Measurements from ENCODE around the gene NUB1.

NUB1 gene

GRCh38 chr7:151416112-151416940 lies 74.7 kb downstream of the NUB1 start:
- no peak overlapping the region for H3K4me3 ChIP-seq (ENCODE audit: low read depth, low read length)

DNA sequence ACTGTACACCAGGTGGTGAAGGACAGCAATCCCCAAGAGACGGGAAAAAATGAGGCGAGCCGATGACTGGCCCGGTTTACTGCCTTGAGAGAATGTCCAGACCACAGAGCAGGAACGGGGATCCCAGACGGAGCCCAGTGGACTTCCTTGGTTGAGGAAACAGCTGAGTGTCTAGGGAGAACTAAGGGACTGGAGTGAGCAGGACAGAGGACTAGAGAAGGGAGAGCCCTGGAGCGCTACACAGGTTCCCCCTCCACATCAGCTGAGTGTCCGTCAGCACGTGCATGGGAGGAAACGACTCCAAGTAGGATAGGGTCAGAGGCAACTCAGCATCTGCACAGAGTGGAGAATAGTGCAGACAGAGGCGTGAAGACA lies 75.3 kb downstream of the NUB1 start:
- H3K4me3 ChIP-seq (ENCODE audit: low read depth, low read length) = no peak overlapping the region

DNA sequence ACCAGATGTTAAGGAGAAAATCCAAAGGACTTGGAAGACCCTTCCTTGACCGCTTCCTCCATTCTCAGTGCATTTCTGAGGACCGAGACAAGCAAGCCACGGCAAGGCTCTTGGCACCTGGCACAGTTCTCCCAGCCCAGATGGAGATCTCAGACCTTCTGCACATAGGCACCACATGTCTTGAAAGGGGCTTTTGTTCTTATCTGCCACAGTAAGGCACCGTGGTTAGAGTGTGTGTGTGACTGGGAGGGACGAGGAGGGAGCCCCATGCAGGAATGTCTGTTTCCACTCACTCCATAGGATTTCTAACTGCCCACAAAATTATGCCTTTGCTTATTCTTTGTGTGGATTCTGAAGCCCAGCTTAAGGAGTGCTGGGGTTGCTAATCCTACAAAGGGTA lies 78.5 kb downstream of the NUB1 start:
- no peak overlapping the region for H3K4me3 ChIP-seq (ENCODE audit: low read depth, low read length)

GRCh38 chr7:151422212-151422611 lies 80.6 kb downstream of the NUB1 start:
- no peak overlapping the region for H3K4me3 ChIP-seq (ENCODE audit: low read depth, low read length)

GRCh38 chr7:151423226-151423625 lies 81.6 kb downstream of the NUB1 start:
- H3K4me3 ChIP-seq (ENCODE audit: low read depth, low read length) = no peak overlapping the region

DNA sequence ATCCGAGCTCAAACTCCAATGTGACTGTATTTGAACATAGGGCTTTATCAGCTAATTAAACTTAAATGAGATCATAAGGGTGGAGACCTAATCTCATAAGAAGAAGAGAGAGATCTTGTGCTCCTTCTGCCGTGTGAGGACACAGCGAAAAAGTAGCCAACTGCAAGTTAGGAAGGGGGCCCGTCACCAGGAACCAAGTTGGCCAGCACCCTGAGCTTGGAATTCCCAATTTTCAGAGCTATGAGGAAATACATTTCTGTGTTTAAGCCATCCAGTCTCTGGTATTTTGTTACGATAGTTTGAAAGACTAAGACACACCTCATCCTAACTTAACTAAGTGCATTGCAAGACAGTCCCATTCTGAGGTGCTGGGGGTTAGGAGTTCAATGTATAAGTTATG lies 82.3 kb downstream of the NUB1 start:
- no peak overlapping the region for H3K4me3 ChIP-seq (ENCODE audit: low read depth, low read length)

DNA sequence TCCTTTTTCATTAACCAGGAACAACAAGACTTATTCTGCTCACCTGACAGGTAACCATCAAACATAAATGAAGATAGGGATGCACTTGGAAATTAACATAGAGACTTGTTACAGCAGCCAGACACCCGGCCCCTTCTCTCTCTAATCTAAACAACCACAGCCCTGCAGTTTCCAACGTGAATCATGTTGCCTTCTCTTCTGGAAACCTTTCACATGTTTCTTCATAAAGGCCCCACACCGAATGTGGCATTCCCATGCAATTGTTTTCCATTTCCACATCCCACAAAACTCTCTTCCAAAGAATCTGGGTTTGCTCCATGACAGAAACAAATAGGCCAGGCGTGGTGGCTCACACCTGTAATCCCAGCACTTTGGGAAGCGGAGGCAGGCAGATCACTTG lies 83.2 kb downstream of the NUB1 start:
- H3K4me3 ChIP-seq (ENCODE audit: low read depth, low read length) = no peak overlapping the region

DNA sequence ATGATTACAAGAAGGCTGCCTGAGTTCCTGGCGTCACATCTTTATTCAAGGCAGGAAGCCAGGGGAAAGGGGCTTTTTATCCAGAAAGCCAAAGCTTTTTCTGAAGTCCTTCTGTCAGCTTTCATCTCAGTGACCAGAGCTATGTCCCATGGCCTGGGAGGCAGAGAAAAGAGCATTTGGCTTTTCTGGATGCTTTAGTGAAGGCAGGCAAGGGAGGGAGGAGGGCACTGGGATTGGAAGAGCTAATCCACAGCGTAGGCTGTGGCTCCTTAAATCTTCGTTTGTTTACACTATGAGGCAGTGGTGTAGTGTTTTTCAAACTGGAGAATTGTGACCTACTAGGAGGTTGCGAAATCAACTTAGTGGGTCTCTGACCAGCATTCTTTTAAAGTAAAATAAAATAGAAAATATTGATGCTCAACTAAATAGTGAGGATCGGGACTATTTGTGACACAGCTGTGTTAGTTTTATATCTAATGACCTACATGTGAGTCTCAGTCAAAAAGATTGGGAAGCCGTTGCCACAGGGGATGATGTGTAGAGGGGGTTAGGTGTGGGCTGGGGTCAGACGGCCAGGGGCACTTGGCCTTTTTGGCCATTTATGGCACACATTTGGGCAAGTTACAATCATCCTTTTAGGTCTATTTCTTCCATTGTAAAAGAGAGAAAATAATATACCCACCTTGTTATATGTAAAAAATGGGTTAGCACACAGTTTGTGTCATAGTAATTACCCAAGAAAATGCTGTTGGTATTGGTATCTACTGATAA lies 84.2 kb downstream of the NUB1 start:
- no peak overlapping the region for H3K4me3 ChIP-seq (ENCODE audit: low read depth, low read length)

DNA sequence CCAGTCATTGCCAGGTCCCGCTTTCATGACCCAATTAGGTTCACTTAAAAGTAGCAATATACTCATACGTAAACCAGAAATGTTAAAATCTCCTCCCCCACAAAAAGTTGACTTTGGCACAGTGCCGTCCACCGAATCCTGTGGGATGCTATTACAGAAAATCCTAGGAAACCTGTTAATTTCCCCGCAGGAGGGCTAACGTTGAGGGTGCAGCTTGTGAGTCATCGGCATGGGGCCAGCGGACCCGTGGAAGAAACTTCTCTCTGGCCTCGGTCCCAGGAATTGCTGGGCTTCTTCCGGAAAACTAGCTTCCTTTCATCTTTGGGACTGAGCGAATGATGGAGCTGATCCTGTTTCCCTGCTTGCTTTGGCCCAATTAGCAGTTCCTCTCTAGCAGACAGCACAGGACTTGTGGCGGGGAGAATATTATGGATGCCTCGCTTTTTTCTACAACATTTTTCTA lies 84.9 kb downstream of the NUB1 start:
- H3K4me3 ChIP-seq (ENCODE audit: low read depth, low read length) = no peak overlapping the region

- H3K4me3 ChIP-seq (ENCODE audit: low read depth, low read length) = no peak overlapping the region
Measured at GRCh38 chr7:151426904-151427704, 85.5 kb downstream of the NUB1 start.

DNA sequence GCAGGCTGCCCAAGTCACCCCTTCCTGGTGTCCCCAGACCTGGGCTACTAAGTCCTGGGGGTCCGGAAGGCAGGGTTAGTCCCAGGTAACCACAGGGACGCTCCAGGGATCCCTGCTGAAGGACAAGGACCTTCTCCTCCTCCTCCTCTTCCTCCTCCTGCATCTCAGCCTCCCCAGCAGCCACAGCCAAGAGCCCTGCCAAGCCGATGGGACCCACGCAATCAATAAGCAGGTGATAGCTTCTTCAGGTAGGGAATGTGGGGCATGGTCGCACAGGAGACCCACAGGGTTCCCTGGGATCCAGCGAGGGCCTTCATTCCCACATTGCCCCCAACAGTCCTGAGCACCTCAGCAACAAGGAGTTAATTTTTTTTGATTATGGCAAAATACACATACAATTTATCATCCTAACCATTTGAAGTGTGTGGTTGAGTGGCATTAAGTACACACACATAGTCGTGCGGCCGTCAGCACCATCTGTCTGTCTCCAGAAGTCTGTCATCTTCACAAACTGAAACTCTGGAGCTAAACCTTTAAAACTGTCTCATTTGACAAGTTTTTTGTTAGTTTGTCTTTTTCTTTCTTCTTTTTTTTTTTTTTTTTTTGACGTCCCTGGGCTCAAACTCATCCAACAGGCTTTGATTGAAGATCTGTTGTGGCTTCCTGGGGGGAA lies 86.2 kb downstream of the NUB1 start:
- H3K4me3 ChIP-seq (ENCODE audit: low read depth, low read length) = no peak overlapping the region
